GM10266 (cell line): ENCODE data around the gene C12orf42.

ENCODE experiments used
- DNase-seq: peaks from one replicate; pipeline ENCODE4 v3.0.0; 2012; ENCODE audit errors: extremely low spot score
- CTCF ChIP-seq: IDR thresholded peaks from 2 replicates; pipeline ENCODE4 v1.5.1; 2012; ENCODE audit warnings: mild to moderate bottlenecking, low read depth; ENCODE audit not compliant: control insufficient read depth, insufficient read depth; ENCODE audit errors: missing control alignments

C12orf42 gene

GRCh38 chr12:103301642-103302591 is 193.9 kb downstream of the C12orf42 start:
- no peak for DNase-seq
- TF ChIP-seq CTCF = no peak

GRCh38 chr12:103288016-103288415 is 207.8 kb downstream of the C12orf42 start:
- TF ChIP-seq CTCF = no peak
- no peak for DNase-seq

- no peak for DNase-seq
- TF ChIP-seq CTCF = no peak
These were observed 213.6 kb downstream of the C12orf42 start for GRCh38 chr12:103282124-103282523.

- no peak for TF ChIP-seq CTCF
- peak; percentile 56 for DNase-seq
These were observed 216.3 kb downstream of the C12orf42 start for GRCh38 chr12:103279444-103279843.

DNA sequence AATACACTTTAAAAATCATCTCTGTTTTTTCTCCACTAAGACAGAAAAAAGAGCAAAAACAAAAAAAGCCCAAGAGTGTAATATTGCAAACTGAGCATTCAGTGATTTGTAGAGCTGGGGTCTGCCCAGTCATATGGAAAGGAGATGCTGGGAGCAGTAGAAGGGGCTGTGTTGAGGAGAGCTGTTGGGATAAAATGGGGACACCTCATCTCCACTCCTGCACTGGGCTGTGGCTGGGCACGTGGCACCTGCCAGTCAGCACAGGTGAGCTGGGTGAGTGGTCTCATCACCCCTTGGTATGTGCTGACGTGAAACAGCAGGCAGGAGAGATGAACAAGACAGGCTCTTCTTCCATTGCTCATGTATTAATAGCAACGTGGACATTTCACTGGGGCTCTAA is 217.4 kb downstream of the C12orf42 start:
- no peak for TF ChIP-seq CTCF
- no peak for DNase-seq

DNA sequence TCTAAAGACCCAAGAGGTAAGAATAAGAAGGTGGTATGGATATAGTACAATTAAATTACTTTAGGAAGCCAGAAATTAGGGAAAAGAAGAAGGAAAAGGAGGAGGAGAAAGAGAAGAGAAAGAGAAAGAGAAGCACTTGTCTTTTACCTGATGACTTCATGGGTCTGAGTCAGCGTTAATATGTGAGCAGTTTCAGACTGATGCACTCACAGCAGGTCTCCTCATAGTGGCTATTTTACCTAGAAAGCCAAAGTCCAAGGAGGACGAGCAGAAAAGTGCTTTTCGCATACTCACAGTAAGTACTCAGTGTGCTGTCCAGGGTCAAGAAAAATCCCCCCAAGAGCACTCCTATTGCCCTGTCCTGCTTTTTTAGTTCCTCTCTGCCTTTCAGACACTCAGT is 222.1 kb downstream of the C12orf42 start:
- TF ChIP-seq CTCF = no peak
- DNase-seq = no peak

- no peak for DNase-seq
- no peak for TF ChIP-seq CTCF
These were observed 222.8 kb downstream of the C12orf42 start for GRCh38 chr12:103272949-103273348.
